MM.1S (cell line): ENCODE data around the gene LRRC75B.

Experiments
- DNase-seq: peaks from one replicate; pipeline ENCODE4 v3.0.0-alpha.2; 2015
- H2AFZ ChIP-seq: fragments of 300-600 bp; sonication (generic); 2 replicates; pipeline ENCODE4 v1.6.0; 2016; ENCODE audit warnings: antibody characterized with exemption, low read length
- H3F3A ChIP-seq: fragments of 300-600 bp; sonication (generic); 2 replicates; pipeline ENCODE4 v1.6.1; 2016; ENCODE audit warnings: mild to moderate bottlenecking, antibody characterized with exemption, low read length, moderate library complexity, mixed read lengths; ENCODE audit not compliant: insufficient read depth
- H3K27ac ChIP-seq: fragments of 300-600 bp; sonication (generic); 2 replicates; pipeline ENCODE4 v1.5.1; 2016; ENCODE audit warnings: mild to moderate bottlenecking, low read length
- H3K27me3 ChIP-seq: fragments of 300-600 bp; sonication (generic); replicated peaks from 2 replicates; pipeline ENCODE4 v1.6.0; 2016; ENCODE audit warnings: low read length; ENCODE audit not compliant: insufficient read depth
- H3K36me3 ChIP-seq: fragments of 300-600 bp; sonication (generic); replicated peaks from 2 replicates; pipeline ENCODE4 v1.6.1; 2016; ENCODE audit warnings: mild to moderate bottlenecking, low read length, mixed read lengths; ENCODE audit not compliant: insufficient read depth
- H3K4me1 ChIP-seq: fragments of 300-600 bp; sonication (generic); 2 replicates; pipeline ENCODE4 v1.6.1; 2016; ENCODE audit warnings: low read length, mixed read lengths
- H3K4me2 ChIP-seq: fragments of 300-600 bp; sonication (generic); 2 replicates; pipeline ENCODE4 v1.6.0; 2016; ENCODE audit warnings: low read depth, low read length
- H3K4me3 ChIP-seq: fragments of 300-600 bp; sonication (generic); 2 replicates; pipeline ENCODE4 v1.5.1; 2016; ENCODE audit warnings: low read length, mixed read lengths
- H3K79me2 ChIP-seq: fragments of 300-600 bp; sonication (generic); 2 replicates; pipeline ENCODE4 v1.6.1; 2016; ENCODE audit warnings: mixed run types, low read length, mixed read lengths
- H3K9ac ChIP-seq: fragments of 300-600 bp; sonication (generic); 2 replicates; pipeline ENCODE4 v1.6.1; 2016; ENCODE audit warnings: low read length, mixed read lengths
- H3K9me2 ChIP-seq: fragments of 300-600 bp; sonication (generic); replicated peaks from 2 replicates; pipeline ENCODE4 v1.6.1; 2016; ENCODE audit warnings: mild to moderate bottlenecking, low read length, mixed read lengths; ENCODE audit not compliant: insufficient read depth
- H3K9me3 ChIP-seq: fragments of 300-600 bp; sonication (generic); replicated peaks from 2 replicates; pipeline ENCODE4 v1.6.1; 2016; ENCODE audit warnings: mild to moderate bottlenecking, low read length, mixed read lengths; ENCODE audit not compliant: insufficient read depth
- H4K20me1 ChIP-seq: fragments of 300-600 bp; sonication (generic); 2 replicates; pipeline ENCODE4 v1.6.1; 2016; ENCODE audit warnings: mild to moderate bottlenecking, low read length, moderate library complexity, mixed read lengths; ENCODE audit not compliant: insufficient read depth
- EZH2 ChIP-seq: fragments of 300-600 bp; sonication (generic); optimal IDR thresholded peaks from 2 replicates; pipeline ENCODE3; 2017; ENCODE audit warnings: low read depth, mild to moderate bottlenecking, antibody characterized with exemption, low read length, mixed read lengths
- EZH2phosphoT487 ChIP-seq: fragments of 300-600 bp; sonication (generic); IDR thresholded peaks from 2 replicates; pipeline ENCODE4 v1.6.1; 2018; ENCODE audit warnings: antibody characterized with exemption, low read length
- TF ChIP-seq, protein P1 (sequence below): fragments of 300-600 bp; sonication (generic); IDR thresholded peaks from 2 replicates; pipeline ENCODE4 v1.5.1; 2016; ENCODE audit warnings: antibody characterized with exemption, low read length, mixed read lengths

LRRC75B gene

DNA sequence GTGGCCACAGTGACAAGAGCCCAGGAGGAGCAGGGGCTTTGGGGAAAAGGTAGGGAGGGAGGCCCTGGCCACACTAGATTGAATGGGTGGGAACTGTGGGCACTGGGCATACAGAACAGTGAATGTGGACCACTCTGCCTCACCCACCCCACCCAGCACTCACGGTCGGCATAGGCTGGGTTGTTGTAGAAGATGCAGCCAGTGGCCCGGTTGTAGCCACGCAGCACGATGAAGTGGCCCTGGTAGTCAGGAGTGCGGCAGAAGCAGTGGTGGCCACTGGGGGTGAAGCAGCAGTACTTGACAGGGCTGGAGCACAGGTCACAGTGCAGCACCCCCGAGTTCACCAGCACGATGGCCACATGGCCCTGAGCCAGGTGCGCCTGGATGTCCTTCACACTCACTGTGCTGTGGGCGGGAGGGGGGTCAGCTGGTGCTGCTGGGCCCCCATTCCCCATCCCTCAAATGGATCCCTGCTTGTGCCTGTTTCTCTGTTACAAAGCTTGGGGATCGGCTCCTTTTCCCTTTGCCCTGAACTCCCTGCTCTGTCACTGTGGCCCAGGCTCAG is 49.1 kb downstream of the LRRC75B start:
- no peak for DNase-seq

DNA sequence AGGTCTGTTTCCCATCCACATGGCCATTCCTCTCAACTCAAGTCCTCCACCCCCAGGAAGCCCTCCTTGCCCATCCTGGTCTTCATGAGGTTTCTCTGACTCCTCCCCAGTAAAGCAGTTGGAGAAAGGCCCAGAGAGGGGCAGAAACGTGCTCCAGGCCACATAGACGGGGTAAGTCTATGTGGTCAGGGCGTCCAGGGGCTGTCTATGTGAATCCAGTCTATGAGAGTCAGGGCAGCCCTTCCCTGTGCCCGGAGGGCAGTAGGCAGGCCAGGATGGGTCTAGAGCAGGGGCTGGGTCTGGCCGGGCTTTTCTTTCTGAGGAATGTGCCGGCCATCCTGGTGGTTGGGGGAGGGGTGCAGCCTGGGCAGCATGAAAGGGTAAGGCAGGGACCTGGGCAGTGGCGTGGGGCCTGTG is 49.7 kb downstream of the LRRC75B start:
- DNase-seq, result no peak
- H2AFZ ChIP-seq, result no peak overlapping the region
- H3K79me2 ChIP-seq, result peaks cover 17% of the 10 kb centered on the region
- no peak overlapping the region for H3K4me3 ChIP-seq
- no peak overlapping the region for H3K4me2 ChIP-seq
- H3K9me3 ChIP-seq, result no peaks in the 10 kb centered on the region
- no peak for TF ChIP-seq EZH2
- TF ChIP-seq EZH2phosphoT487, result no peak
- TF ChIP-seq, protein P1, sequence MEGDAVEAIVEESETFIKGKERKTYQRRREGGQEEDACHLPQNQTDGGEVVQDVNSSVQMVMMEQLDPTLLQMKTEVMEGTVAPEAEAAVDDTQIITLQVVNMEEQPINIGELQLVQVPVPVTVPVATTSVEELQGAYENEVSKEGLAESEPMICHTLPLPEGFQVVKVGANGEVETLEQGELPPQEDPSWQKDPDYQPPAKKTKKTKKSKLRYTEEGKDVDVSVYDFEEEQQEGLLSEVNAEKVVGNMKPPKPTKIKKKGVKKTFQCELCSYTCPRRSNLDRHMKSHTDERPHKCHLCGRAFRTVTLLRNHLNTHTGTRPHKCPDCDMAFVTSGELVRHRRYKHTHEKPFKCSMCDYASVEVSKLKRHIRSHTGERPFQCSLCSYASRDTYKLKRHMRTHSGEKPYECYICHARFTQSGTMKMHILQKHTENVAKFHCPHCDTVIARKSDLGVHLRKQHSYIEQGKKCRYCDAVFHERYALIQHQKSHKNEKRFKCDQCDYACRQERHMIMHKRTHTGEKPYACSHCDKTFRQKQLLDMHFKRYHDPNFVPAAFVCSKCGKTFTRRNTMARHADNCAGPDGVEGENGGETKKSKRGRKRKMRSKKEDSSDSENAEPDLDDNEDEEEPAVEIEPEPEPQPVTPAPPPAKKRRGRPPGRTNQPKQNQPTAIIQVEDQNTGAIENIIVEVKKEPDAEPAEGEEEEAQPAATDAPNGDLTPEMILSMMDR, result no peak
- H3K9ac ChIP-seq, result no peak overlapping the region
- H3K4me1 ChIP-seq, result no peaks in the 10 kb centered on the region
- H3K9me2 ChIP-seq, result no peaks in the 10 kb centered on the region
- H4K20me1 ChIP-seq, result no peaks in the 10 kb centered on the region
- no peaks in the 10 kb centered on the region for H3K27me3 ChIP-seq
- H3F3A ChIP-seq, result no peaks in the 10 kb centered on the region
- H3K36me3 ChIP-seq, result peaks cover 14% of the 10 kb centered on the region; the same call in 1 of the 2 replicates
- no peak overlapping the region for H3K27ac ChIP-seq

More for the DNA sequence above, 49.1 kb downstream of the LRRC75B start:
- Histone ChIP-seq H3K4me2 (no peak overlapping the region), H3F3A (no peaks in the 10 kb centered on the region), H3K79me2 (peaks cover 23% of the 10 kb centered on the region), H3K9me3 (no peaks in the 10 kb centered on the region), H3K4me3 (no peak overlapping the region), H3K27ac (no peak overlapping the region), H3K9ac (no peak overlapping the region), H3K36me3 (peaks cover 14% of the 10 kb centered on the region; the same call in 1 of the 2 replicates), H3K4me1 (no peaks in the 10 kb centered on the region), H4K20me1 (no peaks in the 10 kb centered on the region), H3K27me3 (no peaks in the 10 kb centered on the region), H2AFZ (no peak overlapping the region), H3K9me2 (no peaks in the 10 kb centered on the region)
- TF ChIP-seq EZH2, result no peak
- TF ChIP-seq, protein P1, result no peak
- TF ChIP-seq EZH2phosphoT487, result no peak

DNA sequence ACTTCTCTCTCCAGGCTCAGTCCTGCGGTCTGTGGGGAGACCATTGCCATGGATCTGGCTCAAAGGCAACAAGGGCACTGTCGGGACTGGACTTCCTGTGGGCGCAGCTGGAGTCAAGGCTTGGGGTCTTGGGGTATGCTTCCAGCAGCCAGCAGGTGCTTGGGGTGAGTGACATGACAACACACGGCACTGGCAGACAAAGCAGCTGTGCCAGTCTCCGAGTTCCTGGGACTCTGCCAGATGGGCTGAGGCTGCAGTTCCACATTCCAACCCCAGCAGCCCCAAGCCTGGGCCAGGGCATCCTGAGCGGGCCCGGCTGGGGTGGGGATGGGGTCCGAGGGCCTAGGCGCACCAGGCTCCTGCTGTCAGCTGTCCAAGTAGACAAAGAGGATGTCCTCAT is 50.2 kb downstream of the LRRC75B start:
- Histone ChIP-seq H3F3A (no peaks in the 10 kb centered on the region), H3K4me3 (no peak overlapping the region), H3K9ac (no peak overlapping the region), H3K9me3 (no peaks in the 10 kb centered on the region), H2AFZ (no peak overlapping the region), H3K4me2 (no peak overlapping the region), H3K27ac (no peak overlapping the region), H3K4me1 (no peaks in the 10 kb centered on the region), H3K79me2 (peaks cover 12% of the 10 kb centered on the region), H3K36me3 (peaks cover 14% of the 10 kb centered on the region; the same call in 1 of the 2 replicates), H3K9me2 (no peaks in the 10 kb centered on the region), H3K27me3 (no peaks in the 10 kb centered on the region), H4K20me1 (no peaks in the 10 kb centered on the region)
- TF ChIP-seq, protein P1, result no peak
- no peak for TF ChIP-seq EZH2phosphoT487
- TF ChIP-seq EZH2, result no peak
- DNase-seq, result no peak
